Stimulated activated CD8-positive, alpha-beta memory T cell treated with anti-CD3 and anti-CD28 coated beads, Interleukin-4, amount 100 ng/mL, for 4 hours (primary cell): ENCODE results near the gene FAM118B.
A peak's percentile ranks its signal among the peaks of the same experiment; 100 is the strongest.

Source experiments
- DNase-seq, 2 donors: peaks; one replicate each; pipeline ENCODE4 v3.0.0-alpha.2; 2020; ENCODE audit warnings: low read depth in 2 of 2, low spot score in 1 of 2

FAM118B gene

DNA sequence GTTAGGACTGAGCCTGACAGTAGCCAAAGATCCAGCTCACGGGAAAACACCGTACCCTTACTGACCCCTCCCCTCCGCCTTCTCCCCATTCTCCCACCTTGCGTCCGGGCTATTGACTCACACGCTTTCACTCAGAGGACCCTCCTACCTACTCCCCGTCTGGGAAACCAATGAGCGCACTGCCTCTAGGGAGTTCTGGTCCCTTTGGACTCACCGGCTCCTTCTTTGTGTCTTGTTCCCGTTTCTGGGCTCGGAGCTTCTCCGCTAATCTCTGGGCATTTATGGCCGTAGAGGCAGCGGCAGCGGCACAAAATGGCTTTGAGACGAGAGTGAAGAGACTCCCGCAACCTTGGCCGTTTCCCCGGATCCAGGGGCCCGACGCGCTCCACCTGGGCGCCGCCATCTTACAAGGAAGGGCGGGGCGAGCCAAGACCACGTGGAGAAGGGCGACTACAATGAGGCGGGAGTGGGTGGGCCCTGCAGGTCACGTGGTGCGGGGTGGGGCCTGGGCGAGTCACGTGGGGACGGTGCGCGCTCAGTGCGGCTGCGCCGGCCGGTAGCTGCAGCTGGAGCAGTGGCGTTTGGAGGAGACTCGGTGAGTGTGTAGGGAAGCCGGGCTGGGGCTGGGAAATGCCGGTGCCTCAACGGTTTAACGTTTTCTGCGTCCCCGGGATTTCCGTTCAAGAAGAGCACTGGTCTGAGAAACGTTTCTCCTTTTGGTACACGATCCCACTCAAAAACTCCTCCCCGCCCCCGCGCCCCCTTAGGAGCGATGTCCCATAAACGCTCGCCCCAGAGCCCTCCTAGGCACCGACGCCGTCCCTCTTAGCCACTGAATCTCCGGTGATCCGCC, at the start of gene FAM118B, which contains the start of gene RPUSD4:
Gene FAM118B, plus strand, starts transcription at position 547 of the 853 bp plus-strand sequence. CDS start 23,220 bp downstream, outside the sequence.
Gene RPUSD4, minus strand, starts transcription at position 415 of the 853 bp plus-strand sequence. Its CDS starts 12 bp downstream, at position 403.
- peak; percentile 97 to 99 for DNase-seq

DNA sequence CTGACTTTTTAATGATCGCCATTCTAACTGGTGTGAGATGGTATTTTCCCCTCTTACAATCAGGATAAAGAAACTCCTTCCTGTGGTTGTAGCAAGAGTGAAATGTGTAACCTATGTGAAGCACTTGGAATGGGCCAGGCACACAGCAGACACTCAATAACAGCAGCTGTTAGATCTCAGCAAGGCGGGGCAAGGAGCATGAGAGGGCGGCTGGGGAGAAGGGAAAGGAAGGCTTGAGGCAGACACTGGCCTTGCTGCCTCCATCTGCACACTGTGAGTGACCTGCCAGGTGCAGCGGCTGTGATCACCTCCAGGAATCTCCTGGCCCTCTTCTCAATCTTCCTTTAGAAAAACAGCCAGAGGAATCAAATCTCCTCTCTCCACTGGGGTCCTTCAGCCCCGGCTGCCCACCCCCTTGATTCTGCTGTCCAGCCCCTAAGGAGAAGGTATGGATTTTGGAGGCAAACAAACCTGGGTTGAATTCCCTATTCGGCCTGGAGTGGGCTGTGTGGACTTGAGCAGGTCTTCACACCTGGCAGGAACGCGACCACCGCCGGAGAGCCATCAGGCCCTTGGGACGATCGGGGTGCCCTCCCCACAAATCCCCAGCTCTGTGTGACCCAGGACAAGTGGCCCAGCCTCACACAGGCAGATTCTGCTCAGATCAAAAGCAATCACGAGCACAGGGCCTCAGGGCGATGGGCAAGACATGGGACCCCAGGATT, 49.1 kb upstream of the FAM118B start:
- no peak for DNase-seq

DNA sequence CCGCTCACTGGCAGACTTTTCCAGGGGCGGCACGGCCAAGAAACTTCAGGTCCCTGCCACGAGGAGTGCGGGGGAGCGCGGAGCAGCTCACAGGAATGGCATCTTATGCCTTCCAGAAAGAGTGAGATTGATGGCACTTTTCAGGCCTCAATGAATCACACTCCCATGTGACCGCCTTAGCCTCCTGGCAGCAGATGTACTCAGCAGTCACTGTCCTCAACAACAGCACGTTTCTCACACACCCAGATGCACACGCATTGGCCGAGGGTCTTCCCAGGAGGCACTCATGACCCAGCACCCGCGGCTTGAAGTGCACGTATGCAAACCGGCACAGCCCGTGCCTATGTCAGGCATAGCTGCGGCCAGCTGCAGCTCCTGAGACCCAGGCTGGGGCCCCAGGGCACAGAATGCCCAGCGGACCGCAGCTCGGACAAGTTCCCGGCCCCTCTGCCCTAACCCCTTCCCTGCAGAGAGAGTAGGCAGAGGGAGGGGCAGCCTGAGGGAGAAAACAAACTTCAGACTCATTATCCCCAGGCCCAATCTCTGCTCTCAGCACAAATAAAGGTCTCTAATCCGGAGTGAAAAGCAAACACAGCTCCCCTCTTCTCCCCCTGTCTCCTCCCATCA, 48.4 kb upstream of the FAM118B start:
- DNase-seq: no peak

DNA sequence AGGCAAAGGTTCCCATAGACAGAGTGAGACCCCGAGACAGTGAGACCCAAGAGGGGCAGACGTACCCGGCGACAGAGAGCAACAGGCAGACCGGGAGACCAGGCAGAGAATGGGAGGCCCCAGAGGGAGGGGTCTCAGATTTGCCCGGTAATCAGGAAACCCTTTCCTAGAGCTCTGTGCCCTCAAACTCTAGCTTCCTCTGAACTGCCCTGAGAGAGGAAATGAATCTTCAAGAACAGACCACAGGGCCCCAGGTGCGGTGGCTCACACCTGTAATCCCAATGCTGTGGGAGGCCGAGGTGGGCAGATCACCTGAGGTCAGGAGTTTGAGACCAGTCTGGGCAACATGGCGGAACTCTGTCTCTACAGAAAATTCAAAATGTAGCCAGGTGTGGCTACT, 47.8 kb upstream of the FAM118B start:
- DNase-seq: no peak

DNA sequence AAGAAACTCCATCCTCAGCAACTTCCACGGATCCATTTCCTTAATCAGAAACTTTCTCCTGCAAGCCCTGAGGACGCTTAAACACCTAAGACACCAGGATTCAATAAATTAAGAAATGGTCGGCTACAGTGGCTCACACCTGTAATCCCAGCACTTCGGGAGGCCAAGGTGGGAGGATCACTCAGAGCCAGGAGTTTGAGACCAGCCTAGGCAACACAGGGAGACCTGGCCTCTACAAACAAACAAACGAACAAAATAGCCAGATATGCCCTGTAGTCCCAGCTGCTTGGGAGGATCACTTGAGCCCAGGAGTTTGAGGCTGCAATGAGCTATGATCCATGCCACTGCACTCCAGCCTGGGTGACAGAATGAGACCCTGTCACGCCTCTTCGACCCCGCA, 46.8 kb upstream of the FAM118B start:
- no peak for DNase-seq

DNA sequence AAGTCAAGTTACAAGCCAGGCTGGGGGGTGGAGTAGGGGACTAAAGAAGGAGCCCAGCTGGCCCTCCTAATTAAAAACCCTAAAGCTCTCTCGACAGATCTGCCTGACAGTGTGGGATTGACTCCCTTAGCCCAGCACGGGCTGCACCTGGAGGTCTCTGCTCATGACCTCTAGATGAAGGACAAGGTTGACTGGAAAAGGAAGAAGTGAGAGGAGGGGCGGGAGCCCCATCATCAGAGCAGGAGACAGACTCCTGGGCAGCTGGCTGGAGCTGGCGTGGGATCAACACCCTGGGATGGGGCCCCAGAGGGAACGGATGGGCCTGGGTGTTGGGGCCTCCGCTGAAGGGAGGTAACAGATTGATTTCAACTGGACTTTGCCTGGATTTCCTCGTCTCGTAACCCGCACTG, 46.3 kb upstream of the FAM118B start:
- no peak for DNase-seq

DNA sequence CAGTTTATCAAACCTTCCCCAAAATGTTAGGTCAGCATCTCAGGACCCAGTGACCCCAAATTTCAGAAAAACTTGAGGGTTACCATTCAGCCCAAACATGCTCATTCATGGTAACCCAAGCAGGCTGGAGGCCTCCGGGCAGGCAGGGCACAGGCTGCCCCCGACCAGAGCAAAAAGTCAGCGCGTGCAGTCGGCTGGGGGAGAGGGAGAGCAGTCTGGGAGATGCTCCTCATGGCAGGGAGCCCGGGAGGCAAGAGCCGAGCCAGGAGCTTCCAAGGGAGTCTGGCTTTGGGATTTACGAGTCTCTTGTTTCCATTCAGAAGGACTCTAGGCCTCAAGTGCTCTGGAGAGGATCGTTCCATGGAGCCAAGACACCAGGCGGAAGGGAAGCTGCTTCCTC, 45.8 kb upstream of the FAM118B start:
- no peak for DNase-seq

DNA sequence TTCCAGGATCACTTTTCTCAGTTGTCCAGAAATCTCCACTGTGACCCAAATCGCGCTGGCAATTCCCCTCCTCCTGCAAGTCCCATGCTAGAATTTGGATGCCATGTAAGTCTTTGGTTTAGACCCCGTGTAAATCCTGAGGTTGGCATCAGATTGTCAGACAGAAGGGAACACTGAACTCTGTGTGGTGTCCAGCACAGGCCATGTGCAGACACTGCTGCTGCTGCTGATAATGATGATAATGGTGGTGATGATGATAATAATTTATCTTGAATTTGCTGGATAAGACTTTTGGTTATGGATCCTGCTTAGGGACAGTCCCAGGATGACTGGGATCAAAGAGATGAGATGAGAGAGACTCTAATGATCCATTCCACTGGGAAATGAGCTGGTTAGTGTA, 45.2 kb upstream of the FAM118B start:
- DNase-seq: no peak

DNA sequence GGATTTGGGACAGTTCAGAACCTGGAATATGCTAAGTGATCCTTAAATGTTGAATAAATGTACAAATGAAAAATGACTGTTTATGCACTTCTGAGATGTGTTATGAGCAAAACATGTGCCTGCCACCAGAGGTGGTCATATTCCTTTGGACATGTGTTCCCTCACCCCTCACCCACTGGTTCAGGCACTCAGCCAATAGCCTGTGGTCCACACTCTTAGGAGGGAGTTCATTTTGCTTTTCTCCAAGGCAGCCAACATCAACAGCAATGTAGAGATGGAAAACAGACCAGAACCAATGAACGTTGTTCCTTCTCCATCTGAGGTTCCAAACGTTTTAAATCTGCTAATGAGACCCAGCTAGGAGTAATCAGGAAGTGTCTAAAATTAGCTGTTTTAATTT, 44.1 kb upstream of the FAM118B start:
- no peak for DNase-seq

DNA sequence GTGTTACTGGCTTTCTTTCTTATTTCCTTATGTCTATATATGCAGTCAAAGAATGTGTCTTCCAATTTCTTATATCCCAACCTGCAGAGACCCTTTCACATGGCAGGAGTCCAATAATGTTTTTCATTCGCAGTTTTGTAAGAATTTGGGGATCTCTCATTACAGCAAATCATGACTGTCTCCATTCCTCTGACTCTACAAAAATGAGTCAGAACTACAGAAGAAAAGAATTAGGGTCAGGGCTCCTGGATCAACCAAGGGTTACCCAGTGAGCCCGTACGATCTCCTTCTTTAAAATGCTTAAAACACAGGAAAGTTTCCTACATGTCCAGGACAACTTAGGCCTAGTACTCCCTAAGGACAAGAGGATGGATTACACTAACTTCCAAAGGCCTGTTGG, 42.3 kb upstream of the FAM118B start:
- DNase-seq: no peak

DNA sequence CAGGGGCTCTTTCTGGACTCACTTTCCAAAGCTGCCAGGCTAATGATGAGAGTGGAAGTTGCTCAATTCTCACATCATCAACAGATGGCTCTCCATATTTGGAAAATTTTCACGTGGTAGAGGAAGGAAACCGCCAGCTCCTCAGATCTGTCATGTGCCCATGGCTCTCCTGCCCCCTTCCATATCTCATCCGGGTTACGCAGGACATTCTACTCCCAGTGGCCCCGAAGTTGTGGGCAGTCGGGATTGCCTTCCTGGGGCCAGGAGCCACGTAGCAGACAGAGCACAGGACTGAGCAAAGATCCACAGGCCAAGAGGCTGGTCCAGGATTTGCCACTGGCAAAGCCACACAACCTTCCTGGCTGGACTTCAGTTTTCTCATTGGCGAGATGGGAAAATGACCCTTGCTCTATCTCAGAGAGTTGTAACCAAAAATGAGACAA, 39.0 kb upstream of the FAM118B start:
- no peak for DNase-seq

DNA sequence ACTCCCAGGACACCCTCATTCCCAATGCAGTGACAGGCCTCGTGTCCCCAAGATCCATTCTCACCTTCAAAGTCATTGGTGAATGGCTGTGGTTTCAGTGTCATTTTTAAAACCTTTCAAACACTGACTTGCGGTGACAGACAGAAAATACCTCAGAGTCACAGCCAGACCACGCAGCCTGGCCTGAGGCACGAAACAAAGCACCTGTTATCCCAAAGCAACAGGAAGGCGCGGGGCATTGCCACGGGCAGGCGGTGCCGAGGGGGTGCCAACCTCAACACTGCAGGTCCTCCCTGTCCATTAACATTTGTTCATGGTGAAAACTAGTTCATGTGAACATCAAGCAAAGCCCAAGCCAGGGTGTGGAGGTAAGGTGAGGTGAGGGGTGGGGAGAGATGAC, 38.3 kb upstream of the FAM118B start:
- no peak for DNase-seq

DNA sequence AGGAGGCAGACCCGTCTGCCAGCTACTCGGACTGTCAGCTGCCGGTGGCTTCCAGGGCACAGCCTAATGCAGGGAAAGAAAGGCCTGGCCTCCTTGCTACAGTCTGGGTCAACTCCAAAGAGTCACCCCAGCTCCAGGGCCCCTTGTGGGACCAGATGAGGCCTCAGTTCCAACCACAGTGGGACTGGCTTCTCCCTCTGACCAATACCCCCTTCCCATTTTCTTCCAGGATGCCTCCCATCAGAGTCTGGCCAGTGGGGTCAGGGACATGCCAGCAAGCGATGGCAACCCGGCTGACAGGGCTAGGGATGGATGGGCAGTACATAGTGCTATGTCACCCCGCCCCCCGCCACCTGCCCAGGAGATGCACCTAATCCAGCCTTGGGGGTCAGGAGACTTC, 36.8 kb upstream of the FAM118B start:
- no peak for DNase-seq

DNA sequence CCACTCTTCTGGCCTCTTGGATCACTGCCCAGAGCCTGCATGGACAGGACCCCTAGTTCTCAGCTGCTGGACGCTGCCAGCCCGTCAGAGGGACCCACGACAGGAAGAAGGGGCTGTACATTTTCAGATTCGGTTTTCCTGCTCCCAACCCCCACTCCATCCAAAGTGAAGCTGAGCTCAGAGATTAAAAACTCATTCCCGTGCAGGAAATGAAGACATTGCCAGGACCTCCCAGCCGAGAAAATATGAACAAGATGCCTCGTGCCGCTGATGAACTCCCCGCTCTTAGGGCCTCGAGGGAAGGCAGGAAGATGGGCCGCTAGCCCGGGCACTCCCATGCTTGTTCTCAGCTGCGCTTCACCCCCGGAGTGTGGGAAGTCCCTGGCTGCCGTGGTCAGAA, 36.2 kb upstream of the FAM118B start:
- no peak for DNase-seq

DNA sequence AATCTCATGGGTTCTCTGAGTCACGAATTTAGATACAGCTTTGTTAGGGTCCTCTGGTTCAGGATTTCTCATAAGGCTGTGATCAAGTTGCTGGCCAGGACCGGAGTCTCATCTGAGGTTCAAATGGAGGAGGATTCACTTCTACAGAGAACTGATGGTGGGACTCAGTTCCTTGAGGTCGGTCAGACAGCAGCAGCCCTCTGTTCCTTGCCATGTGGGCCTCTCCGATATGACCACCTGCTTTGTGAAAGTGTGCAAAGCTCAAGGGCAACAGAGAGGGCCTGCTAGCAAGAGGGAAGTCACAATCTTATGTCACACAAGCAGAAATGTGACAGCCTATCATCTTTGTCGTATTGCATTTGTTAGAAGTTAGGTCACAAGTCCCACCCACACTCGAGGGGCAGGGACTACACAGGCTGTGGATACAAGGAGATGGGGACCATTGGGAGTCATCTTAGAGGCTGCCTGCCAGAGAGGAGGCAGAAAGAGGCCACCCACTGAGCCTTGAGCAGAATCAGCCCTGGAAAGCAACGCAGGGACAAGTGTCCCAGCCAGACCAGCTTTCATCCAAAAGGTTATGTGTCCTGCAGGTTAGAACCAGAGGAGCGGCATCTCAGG, 34.6 kb upstream of the FAM118B start:
- DNase-seq: no peak

DNA sequence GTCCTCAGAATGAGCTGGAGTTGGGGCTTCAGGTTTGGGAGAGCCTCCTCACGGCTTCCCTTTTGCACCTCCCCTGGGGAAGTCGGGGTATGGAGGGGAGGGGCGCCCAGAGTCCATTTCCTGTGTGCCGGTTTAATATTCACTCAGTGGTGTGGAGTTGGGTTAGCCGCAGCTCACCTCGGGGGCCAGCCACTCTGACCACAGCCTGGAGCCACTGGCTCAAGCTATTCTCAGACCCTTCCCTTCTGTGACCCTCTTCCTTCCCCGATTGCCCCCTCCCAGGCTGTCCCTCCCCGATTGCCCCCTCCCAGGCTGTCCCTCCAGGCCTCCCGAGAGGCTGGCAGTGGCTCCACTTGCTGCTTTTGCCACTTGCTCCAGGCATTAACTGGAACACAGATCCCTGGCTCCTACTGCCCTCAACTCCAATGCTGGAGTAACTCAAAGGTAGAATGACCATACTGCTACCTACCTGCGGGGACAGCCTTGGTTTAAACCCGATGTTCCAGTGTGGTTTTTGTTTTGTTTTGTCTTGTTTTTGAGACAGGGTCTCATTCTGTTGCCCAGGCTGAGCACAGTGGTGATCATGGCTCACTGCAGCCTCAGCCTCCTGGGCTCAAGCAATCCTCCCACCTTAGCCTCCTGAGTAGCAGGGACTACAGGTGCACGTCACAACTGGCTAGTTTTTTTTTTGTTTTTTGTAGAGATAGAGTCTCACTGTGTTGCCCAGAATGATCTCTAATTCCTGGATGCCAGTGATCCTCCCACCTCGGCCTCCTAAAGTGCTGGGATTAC, 29.4 kb upstream of the FAM118B start:
- DNase-seq: no peak

DNA sequence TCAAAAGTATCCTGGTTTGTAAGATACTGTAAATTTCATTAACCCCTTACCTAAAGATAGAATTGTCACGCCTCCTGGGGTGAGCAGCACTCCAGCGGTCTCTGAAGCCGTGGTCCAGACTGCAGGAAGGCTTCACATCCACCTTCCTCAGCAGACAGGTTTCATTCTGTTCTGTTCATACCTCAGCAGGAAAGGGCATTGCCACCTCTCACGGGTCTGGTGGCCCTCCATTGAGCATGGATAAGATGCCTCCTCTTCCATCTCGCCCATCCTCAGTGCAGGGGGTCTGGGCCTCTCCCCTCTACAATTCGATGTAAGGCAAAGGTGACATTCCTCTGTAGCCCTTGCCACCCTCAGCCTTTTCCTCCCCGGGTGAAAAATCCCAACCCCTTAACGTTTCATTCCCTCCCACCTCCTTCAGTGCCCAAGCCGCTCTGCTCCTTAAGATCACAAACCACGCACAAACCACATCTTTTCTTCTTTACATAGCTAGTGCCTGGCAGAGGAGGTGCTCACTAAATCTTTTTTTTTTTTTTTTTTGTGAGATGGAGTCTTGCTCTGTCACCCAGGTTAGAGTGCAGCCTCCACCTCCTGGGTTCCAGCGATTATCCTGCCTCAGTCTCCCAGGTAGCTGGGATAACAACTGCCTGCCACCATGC, 28.7 kb upstream of the FAM118B start:
- DNase-seq: no peak

DNA sequence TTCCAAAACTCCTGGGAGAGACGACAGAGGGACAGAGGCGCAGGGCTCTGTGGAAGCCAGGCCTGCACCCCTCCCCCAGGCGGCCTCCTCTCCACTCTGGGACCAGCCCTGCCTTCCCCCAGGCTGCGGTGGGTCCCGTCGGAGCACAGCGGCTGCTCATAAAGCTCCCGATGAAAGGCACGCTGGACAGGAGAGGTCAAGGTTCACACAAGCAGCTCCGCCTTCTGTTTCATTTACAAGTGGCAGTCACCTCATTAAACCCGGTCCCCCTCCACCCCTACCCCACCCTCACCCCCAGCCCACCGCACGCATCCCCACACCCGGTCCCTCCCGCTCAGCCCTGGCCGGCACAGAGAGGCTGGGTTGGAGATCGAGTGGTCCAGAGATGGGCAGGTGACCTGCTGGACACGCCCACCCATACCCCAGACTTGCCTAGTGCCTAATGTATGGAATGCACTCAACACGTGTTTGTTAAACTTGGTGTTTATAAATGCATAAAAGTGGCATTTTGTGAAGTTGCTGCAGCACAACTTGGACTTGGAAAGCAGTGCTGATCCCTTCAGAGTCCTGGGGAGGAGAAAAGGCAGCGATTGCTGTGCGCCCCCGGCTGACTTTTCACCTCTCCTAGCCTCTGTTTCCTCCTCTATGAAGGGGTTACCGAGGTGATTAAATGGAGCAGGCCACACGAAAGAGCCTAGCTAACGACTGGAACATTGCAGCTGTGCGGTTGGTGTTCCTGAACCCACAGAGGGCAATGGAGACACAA, 26.1 kb upstream of the FAM118B start:
- no peak for DNase-seq

DNA sequence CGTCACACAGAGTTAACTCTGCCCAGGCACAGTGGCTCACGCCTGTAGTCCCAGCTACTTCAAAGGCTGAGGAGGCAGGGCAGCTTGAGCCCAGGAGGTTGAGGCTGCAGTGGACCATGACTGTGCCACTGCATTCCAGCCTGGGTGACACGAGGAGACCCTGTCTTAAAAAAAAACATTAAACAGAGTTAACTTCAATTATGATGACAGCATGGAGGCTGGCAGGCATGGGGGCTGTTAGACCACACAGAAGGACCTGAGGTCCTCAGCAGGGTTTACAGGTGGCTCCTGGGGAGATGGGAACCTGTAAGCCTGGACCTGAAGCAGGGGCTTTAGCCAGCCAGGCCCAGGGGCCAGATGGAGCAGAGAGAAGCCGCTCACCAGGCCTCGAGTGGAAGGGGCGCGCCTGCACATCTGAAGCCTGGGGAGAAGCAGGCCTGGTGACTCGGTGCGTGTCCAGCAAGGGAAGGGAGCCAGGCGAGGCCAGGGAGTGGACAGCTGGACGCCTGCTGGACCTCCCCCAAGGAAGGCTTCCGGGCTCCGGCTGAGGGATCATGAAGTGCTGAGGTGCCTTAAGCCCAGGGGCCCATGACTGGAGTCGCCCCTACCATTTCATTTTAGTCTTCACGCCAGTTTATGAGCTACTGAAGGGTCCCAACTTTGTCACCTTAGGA, 25.4 kb upstream of the FAM118B start:
- DNase-seq: no peak
